H1 (cell line): Measurements from ENCODE around the gene ANGPTL8. TPM values are rescaled to one million over a fixed set of nuclear protein-coding genes. Genes with fewer than 3 reads are reported as not detected.

Source experiments
- ATF2 ChIP-seq: IDR thresholded peaks from 2 replicates; pipeline ENCODE4 v1.6.1; 2012; ENCODE audit warnings: low read length, inconsistent platforms
- CBX8 ChIP-seq: fragments of 300-800, 300-1000 bp; sonication (generic); IDR thresholded peaks from 2 replicates; pipeline ENCODE4 v1.7.1; 2016; ENCODE audit warnings: low read depth, low read length, borderline replicate concordance
- CHD2 ChIP-seq: IDR thresholded peaks from 2 replicates; pipeline ENCODE4 v1.6.1; 2012; ENCODE audit warnings: low read length, improper control_type of control experiment
- CREB1 ChIP-seq: IDR thresholded peaks from 2 replicates; pipeline ENCODE4 v1.6.1; 2012; ENCODE audit warnings: inconsistent platforms
- CTBP2 ChIP-seq: IDR thresholded peaks from 2 replicates; pipeline ENCODE4 v1.7.0; 2011; ENCODE audit warnings: borderline replicate concordance, mild to moderate bottlenecking, moderate library complexity, mixed read lengths, low read length; ENCODE audit not compliant: insufficient read depth, insufficient read length
- GTF2F1 ChIP-seq: IDR thresholded peaks from 2 replicates; pipeline ENCODE4 v1.6.1; 2012; ENCODE audit warnings: low read depth, low read length, improper control_type of control experiment, borderline replicate concordance
- JUN ChIP-seq: IDR thresholded peaks from 2 replicates; pipeline ENCODE4 v1.6.1; 2011; ENCODE audit warnings: low read depth, mild to moderate bottlenecking, improper control_type of control experiment, low read length
- JUND ChIP-seq: IDR thresholded peaks from 2 replicates; pipeline ENCODE4 v1.6.1; 2011; ENCODE audit warnings: mild to moderate bottlenecking, improper control_type of control experiment, low read length
- KDM1A ChIP-seq: fragments of 200-600, 300-600 bp; sonication (generic); IDR thresholded peaks from 2 replicates; pipeline ENCODE4 v1.7.1; 2016; ENCODE audit warnings: mild to moderate bottlenecking, low read length, borderline replicate concordance
- MAFK ChIP-seq: IDR thresholded peaks from 2 replicates; pipeline ENCODE4 v1.6.1; 2012; ENCODE audit warnings: low read depth, mild to moderate bottlenecking, improper control_type of control experiment, low read length
- NANOG ChIP-seq: IDR thresholded peaks from 2 replicates; pipeline ENCODE4 v1.6.1; 2011; ENCODE audit warnings: low read length, low read depth, mild to moderate bottlenecking, inconsistent platforms; ENCODE audit not compliant: insufficient read depth, poor library complexity, severe bottlenecking
- POLR2AphosphoS5 ChIP-seq: IDR thresholded peaks from 2 replicates; pipeline ENCODE4 v1.6.1; 2011; ENCODE audit warnings: low read depth, low read length
- RAD21 ChIP-seq, 2 experiments: IDR thresholded peaks in 1 of 2; conservative IDR thresholded peaks in 1 of 2; 2 replicates each; pipeline ENCODE4 v1.6.1; 2011; ENCODE audit warnings: low read depth in 2 of 2, low read length in 2 of 2, improper control_type of control experiment in 1 of 2, inconsistent platforms in 1 of 2, mild to moderate bottlenecking in 1 of 2, moderate library complexity in 1 of 2
- RNF2 ChIP-seq: fragments of 200-900, 300-1000 bp; sonication (generic); IDR thresholded peaks from 2 replicates; pipeline ENCODE4 v1.7.1; 2016; ENCODE audit warnings: borderline replicate concordance, low read depth, mild to moderate bottlenecking, antibody characterized with exemption, low read length; ENCODE audit not compliant: poor library complexity, severe bottlenecking; ENCODE audit errors: missing control alignments
- SP1 ChIP-seq: IDR thresholded peaks from 2 replicates; pipeline ENCODE4 v1.6.1; 2011; ENCODE audit warnings: low read depth, low read length
- SP4 ChIP-seq: IDR thresholded peaks from 2 replicates; pipeline ENCODE4 v1.6.1; 2012; ENCODE audit warnings: low read length, inconsistent platforms
- SRF ChIP-seq: IDR thresholded peaks from 2 replicates; pipeline ENCODE4 v1.6.1; 2011; ENCODE audit warnings: mild to moderate bottlenecking, low read depth, low read length, moderate library complexity
- SUZ12 ChIP-seq: fragments of 200-600 bp; sonication (generic); IDR thresholded peaks from 2 replicates; pipeline ENCODE4 v1.6.1; 2012; ENCODE audit warnings: mild to moderate bottlenecking, inconsistent platforms, low read length, moderate library complexity, mixed read lengths
- TAF1 ChIP-seq: IDR thresholded peaks from 2 replicates; pipeline ENCODE4 v1.6.1; 2011; ENCODE audit warnings: mild to moderate bottlenecking, low read depth, low read length
- TBP ChIP-seq: IDR thresholded peaks from 2 replicates; pipeline ENCODE4 v1.6.1; 2011; ENCODE audit warnings: low read depth, low read length, improper control_type of control experiment
- TCF12 ChIP-seq: IDR thresholded peaks from 2 replicates; pipeline ENCODE4 v1.6.1; 2011; ENCODE audit warnings: low read depth, mild to moderate bottlenecking, low read length
- YY1 ChIP-seq: IDR thresholded peaks from 2 replicates; pipeline ENCODE4 v1.6.1; 2011; ENCODE audit warnings: low read depth, mild to moderate bottlenecking, low read length
- ZNF274 ChIP-seq: IDR thresholded peaks from 2 replicates; pipeline ENCODE4 v1.7.0; 2012; ENCODE audit warnings: low read length, borderline replicate concordance; ENCODE audit errors: extremely low read depth
- polyA plus RNA-seq, 7 experiments: library from polyadenylated mRNA; depleted of rRNA in 3 of 7; stranded (reverse) in 5 of 7; unstranded in 2 of 7; fragments of >200 nt in 5 of 7; fragments of 200-250 nt in 2 of 7; gene quantifications; 1 replicate in 5 of 7; 2 replicates in 1 of 7; 4 replicates in 1 of 7; pipeline versions ENCODE4 v1.2.1 to v1.2.3, GENCODE V29; 2011 to 2013; ENCODE audit warnings: missing spikeins in 2 of 7, mixed read lengths in 2 of 7
- total RNA-seq: library from RNA; stranded (reverse); fragmentation: NEBNext Ultra II Directional; extraction: Animal tissue kit (Norgen Biotek cat#: 25700); gene quantifications from 2 replicates; pipeline ENCODE4 v1.2.1, GENCODE V29; 2021

The ANGPTL8 gene
- total and polyA plus RNA-seq, 2 of the 8 experiments (the other 6 are each of a cell fraction or from before 2014, with no cell fraction given) = not detected

- no peak for TF ChIP-seq TAF1
- TF ChIP-seq MAFK = no peak
- TF ChIP-seq ZNF274 = no peak
- no peak for TF ChIP-seq RNF2
- TF ChIP-seq SRF = no peak
- TF ChIP-seq SP4 = no peak
- TF ChIP-seq CREB1 = peak; percentile 40; the same call in 1 of the 2 replicates
- TF ChIP-seq CTBP2 = no peak
- TF ChIP-seq CHD2 = no peak
- no peak for TF ChIP-seq SUZ12
- TF ChIP-seq TBP = no peak
- TF ChIP-seq TCF12 = peak; percentile 67; the same call in 1 of the 2 replicates
- TF ChIP-seq KDM1A = no peak
- peak; percentile 70; the same call in 1 of the 2 replicates for TF ChIP-seq JUND
- TF ChIP-seq CBX8 = no peak
- TF ChIP-seq ATF2 = no peak
- no peak for TF ChIP-seq JUN
- peak; percentile 79 to 82 for TF ChIP-seq RAD21 (IDR thresholded peaks at IDR 0.05 in 1 of 2, conservative IDR thresholded peaks at IDR 0.05 in 1 of 2; ENCODE audit: low read depth in 2 of 2, low read length in 2 of 2)
- no peak for TF ChIP-seq POLR2AphosphoS5
- no peak for TF ChIP-seq GTF2F1
- TF ChIP-seq SP1 = no peak
- peak; percentile 72; the same call in 1 of the 2 replicates for TF ChIP-seq YY1
- TF ChIP-seq NANOG = no peak
Observed at GRCh38 chr19:11203194-11204075, 36.0 kb upstream of the ANGPTL8 start (continued).
